Measurements from ENCODE around the gene IRS2.

Gene IRS2

GRCh38 chr13:109720758-109721184, 65.6 kb downstream of the IRS2 start:
- no peak for DNase-seq (ENCODE audit: low read depth)
- H3K4me3 ChIP-seq (ENCODE audit: low read depth, low read length) = no peak overlapping the region

- no peak overlapping the region for H3K4me3 ChIP-seq (ENCODE audit: low read depth, low read length)
- DNase-seq (ENCODE audit: low read depth) = no peak
Observed at GRCh38 chr13:109719962-109720646, 66.3 kb downstream of the IRS2 start.

- no peak for DNase-seq (ENCODE audit: low read depth)
- no peak overlapping the region for H3K4me3 ChIP-seq (ENCODE audit: low read depth, low read length)
Observed at GRCh38 chr13:109718726-109719125, 67.7 kb downstream of the IRS2 start.

- no peak overlapping the region for H3K4me3 ChIP-seq (ENCODE audit: low read depth, low read length)
- DNase-seq (ENCODE audit: low read depth) = no peak
Observed at GRCh38 chr13:109717686-109718085, 68.7 kb downstream of the IRS2 start.

GRCh38 chr13:109715902-109716301, 70.5 kb downstream of the IRS2 start:
- DNase-seq (ENCODE audit: low read depth) = no peak
- no peak overlapping the region for H3K4me3 ChIP-seq (ENCODE audit: low read depth, low read length)

GRCh38 chr13:109713681-109714080, 72.7 kb downstream of the IRS2 start:
- H3K4me3 ChIP-seq (ENCODE audit: low read depth, low read length) = no peak overlapping the region
- DNase-seq (ENCODE audit: low read depth) = no peak

GRCh38 chr13:109712124-109712722, 74.2 kb downstream of the IRS2 start:
- DNase-seq (ENCODE audit: low read depth) = no peak

GRCh38 chr13:109707742-109708617, 78.4 kb downstream of the IRS2 start:
- no peak for DNase-seq (ENCODE audit: low read depth)
- H3K4me3 ChIP-seq (ENCODE audit: low read depth, low read length) = no peak overlapping the region

More at GRCh38 chr13:109712124-109712722, 74.2 kb downstream of the IRS2 start:
- no peak overlapping the region for H3K4me3 ChIP-seq (ENCODE audit: low read depth, low read length)

GRCh38 chr13:109707044-109707741, 79.2 kb downstream of the IRS2 start:
- DNase-seq (ENCODE audit: low read depth) = no peak
- H3K4me3 ChIP-seq (ENCODE audit: low read depth, low read length) = no peak overlapping the region

- H3K4me3 ChIP-seq (ENCODE audit: low read depth, low read length) = no peak overlapping the region
- DNase-seq (ENCODE audit: low read depth) = no peak
Observed at GRCh38 chr13:109706015-109706715, 80.2 kb downstream of the IRS2 start.

GRCh38 chr13:109704771-109705635, 81.4 kb downstream of the IRS2 start:
- no peak for DNase-seq (ENCODE audit: low read depth)
- H3K4me3 ChIP-seq (ENCODE audit: low read depth, low read length) = no peak overlapping the region

- DNase-seq (ENCODE audit: low read depth) = no peak
- no peak overlapping the region for H3K4me3 ChIP-seq (ENCODE audit: low read depth, low read length)
Observed at GRCh38 chr13:109703250-109703649, 83.1 kb downstream of the IRS2 start.

Data from skeletal muscle cell (primary cell).